Stimulated activated CD8-positive, alpha-beta memory T cell treated with anti-CD3 and anti-CD28 coated beads, Interleukin-7, amount 100 ng/mL, for 48 hours (primary cell): ENCODE results near the gene ARL13B.

Experiments used
- DNase-seq, 2 donors: peaks; one replicate each; pipeline ENCODE4 v3.0.0-alpha.2; 2020; ENCODE audit warnings: low read depth in 1 of 2; ENCODE audit errors: extremely low read depth in 1 of 2

Gene ARL13B

GRCh38 chr3:94095111-94095510 is 115.2 kb downstream of the ARL13B start:
- no peak for DNase-seq

GRCh38 chr3:94098452-94098851 is 118.5 kb downstream of the ARL13B start:
- DNase-seq, result no peak

- DNase-seq, result no peak
Measured at GRCh38 chr3:94099311-94099710, 119.4 kb downstream of the ARL13B start.

- DNase-seq, result no peak
Measured at GRCh38 chr3:94101860-94102259, 121.9 kb downstream of the ARL13B start.
